Measurements from ENCODE around the gene PTGIS.
"Not testable (repeated sequence)": the region's sequence is repeated elsewhere in the genome, so short reads cannot be mapped to it uniquely, and the experiment has no call there.

The PTGIS gene

GRCh38 chr20:49567421-49568277, at the start of gene PTGIS:
PTGIS (minus strand) TSS chr20:49568137; CDS start chr20:49568116, 21 bp downstream.
- DNase-seq (ENCODE audit: low read depth in 2 of 2, low spot score in 1 of 2): no peak

- DNase-seq (ENCODE audit: low read depth in 2 of 2, low spot score in 1 of 2): not testable (repeated sequence)
Observed at GRCh38 chr20:49617394-49617793, 49.5 kb upstream of the PTGIS start.

- DNase-seq (ENCODE audit: low read depth in 2 of 2, low spot score in 1 of 2): no peak
Observed at GRCh38 chr20:49616154-49617007, 48.4 kb upstream of the PTGIS start.

- DNase-seq (ENCODE audit: low read depth in 2 of 2, low spot score in 1 of 2): no peak
Observed at GRCh38 chr20:49615401-49616153, 47.6 kb upstream of the PTGIS start.

- not testable (repeated sequence) for DNase-seq (ENCODE audit: low read depth in 2 of 2, low spot score in 1 of 2)
Observed at GRCh38 chr20:49615051-49615400, 47.1 kb upstream of the PTGIS start.

- DNase-seq (ENCODE audit: low read depth in 2 of 2, low spot score in 1 of 2): no peak
Observed at GRCh38 chr20:49614338-49615050, 46.6 kb upstream of the PTGIS start.

GRCh38 chr20:49612127-49612738, 44.3 kb upstream of the PTGIS start:
- DNase-seq (ENCODE audit: low read depth in 2 of 2, low spot score in 1 of 2): no peak

GRCh38 chr20:49611539-49612126, 43.7 kb upstream of the PTGIS start:
- DNase-seq (ENCODE audit: low read depth in 2 of 2, low spot score in 1 of 2): not testable (repeated sequence)

- peak in 1 of 2 donors; percentile 43 for DNase-seq (ENCODE audit: low read depth in 2 of 2, low spot score in 1 of 2)
Observed at GRCh38 chr20:49610691-49611538, 43.0 kb upstream of the PTGIS start.

GRCh38 chr20:49608752-49609670, 41.1 kb upstream of the PTGIS start:
- DNase-seq (ENCODE audit: low read depth in 2 of 2, low spot score in 1 of 2): peak; percentile 59

GRCh38 chr20:49607568-49607967, 39.6 kb upstream of the PTGIS start:
- DNase-seq (ENCODE audit: low read depth in 2 of 2, low spot score in 1 of 2): no peak

GRCh38 chr20:49603209-49603627, 35.3 kb upstream of the PTGIS start:
- DNase-seq (ENCODE audit: low read depth in 2 of 2, low spot score in 1 of 2): no peak

- no peak for DNase-seq (ENCODE audit: low read depth in 2 of 2, low spot score in 1 of 2)
Observed at GRCh38 chr20:49602345-49603208, 34.6 kb upstream of the PTGIS start.

- DNase-seq (ENCODE audit: low read depth in 2 of 2, low spot score in 1 of 2): no peak
Observed at GRCh38 chr20:49601153-49601924, 33.4 kb upstream of the PTGIS start.

GRCh38 chr20:49599746-49600113, 31.8 kb upstream of the PTGIS start:
- no peak for DNase-seq (ENCODE audit: low read depth in 2 of 2, low spot score in 1 of 2)

- no peak for DNase-seq (ENCODE audit: low read depth in 2 of 2, low spot score in 1 of 2)
Observed at GRCh38 chr20:49597825-49598395, 30.0 kb upstream of the PTGIS start.
